ENCODE data around the gene CR1L. TPM values are rescaled to one million over a fixed set of nuclear protein-coding genes. Genes with fewer than 3 reads are reported as not detected.
"Not testable (repeated sequence)": the region's sequence is repeated elsewhere in the genome, so short reads cannot be mapped to it uniquely, and the experiment has no call there.

The CR1L gene
- total RNA-seq, 1 donor from 2014 or later: 0.60 TPM

DNA sequence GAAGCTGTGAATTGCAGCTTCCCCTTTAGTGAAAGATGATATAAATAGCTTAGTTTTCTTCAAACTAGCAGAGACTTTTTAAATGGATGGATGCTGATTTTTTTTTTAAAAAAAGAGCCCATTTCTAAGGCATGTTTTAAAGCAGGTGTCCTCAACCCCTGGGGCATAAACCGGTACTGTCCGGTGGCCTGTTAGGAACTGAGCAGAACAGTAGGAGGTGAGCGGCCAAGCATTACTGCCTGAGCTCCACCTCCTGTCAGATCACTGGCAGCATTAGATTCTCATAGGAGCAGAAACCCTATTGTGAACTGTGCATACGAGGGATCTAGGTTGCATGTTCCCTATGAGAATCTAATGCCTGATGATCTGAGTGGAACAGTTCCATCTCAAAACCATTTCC lies 31.2 kb downstream of the CR1L start:
- DNase-seq (no peak), ATAC-seq (ENCODE audit: low read depth) (no peak)
- H3K4me3 Mint-ChIP-seq: no peak overlapping the region
- POLR2A ChIA-PET: no interaction called here
- intact Hi-C loops (cut with micrococcal nuclease): no loop called here
- CTCF ChIA-PET: interaction anchor here (0.9 kb wide), 1 partner anchor 97 kb away, joined by 4 read pairs; no protein-coding TSS in a partner anchor
- H3K27ac Mint-ChIP-seq: no peak overlapping the region
- TF ChIP-seq, protein P1, sequence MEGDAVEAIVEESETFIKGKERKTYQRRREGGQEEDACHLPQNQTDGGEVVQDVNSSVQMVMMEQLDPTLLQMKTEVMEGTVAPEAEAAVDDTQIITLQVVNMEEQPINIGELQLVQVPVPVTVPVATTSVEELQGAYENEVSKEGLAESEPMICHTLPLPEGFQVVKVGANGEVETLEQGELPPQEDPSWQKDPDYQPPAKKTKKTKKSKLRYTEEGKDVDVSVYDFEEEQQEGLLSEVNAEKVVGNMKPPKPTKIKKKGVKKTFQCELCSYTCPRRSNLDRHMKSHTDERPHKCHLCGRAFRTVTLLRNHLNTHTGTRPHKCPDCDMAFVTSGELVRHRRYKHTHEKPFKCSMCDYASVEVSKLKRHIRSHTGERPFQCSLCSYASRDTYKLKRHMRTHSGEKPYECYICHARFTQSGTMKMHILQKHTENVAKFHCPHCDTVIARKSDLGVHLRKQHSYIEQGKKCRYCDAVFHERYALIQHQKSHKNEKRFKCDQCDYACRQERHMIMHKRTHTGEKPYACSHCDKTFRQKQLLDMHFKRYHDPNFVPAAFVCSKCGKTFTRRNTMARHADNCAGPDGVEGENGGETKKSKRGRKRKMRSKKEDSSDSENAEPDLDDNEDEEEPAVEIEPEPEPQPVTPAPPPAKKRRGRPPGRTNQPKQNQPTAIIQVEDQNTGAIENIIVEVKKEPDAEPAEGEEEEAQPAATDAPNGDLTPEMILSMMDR (IDR thresholded peaks at IDR 0.05): no peak
- H3K4me1 Mint-ChIP-seq: peaks cover 5% of the 10 kb centered on the region
- no peaks in the 10 kb centered on the region for H3K9me3 Mint-ChIP-seq
- no peaks in the 10 kb centered on the region for H3K36me3 Mint-ChIP-seq (ENCODE audit: low read depth)
- peaks cover 8% of the 10 kb centered on the region for H3K27me3 Mint-ChIP-seq

DNA sequence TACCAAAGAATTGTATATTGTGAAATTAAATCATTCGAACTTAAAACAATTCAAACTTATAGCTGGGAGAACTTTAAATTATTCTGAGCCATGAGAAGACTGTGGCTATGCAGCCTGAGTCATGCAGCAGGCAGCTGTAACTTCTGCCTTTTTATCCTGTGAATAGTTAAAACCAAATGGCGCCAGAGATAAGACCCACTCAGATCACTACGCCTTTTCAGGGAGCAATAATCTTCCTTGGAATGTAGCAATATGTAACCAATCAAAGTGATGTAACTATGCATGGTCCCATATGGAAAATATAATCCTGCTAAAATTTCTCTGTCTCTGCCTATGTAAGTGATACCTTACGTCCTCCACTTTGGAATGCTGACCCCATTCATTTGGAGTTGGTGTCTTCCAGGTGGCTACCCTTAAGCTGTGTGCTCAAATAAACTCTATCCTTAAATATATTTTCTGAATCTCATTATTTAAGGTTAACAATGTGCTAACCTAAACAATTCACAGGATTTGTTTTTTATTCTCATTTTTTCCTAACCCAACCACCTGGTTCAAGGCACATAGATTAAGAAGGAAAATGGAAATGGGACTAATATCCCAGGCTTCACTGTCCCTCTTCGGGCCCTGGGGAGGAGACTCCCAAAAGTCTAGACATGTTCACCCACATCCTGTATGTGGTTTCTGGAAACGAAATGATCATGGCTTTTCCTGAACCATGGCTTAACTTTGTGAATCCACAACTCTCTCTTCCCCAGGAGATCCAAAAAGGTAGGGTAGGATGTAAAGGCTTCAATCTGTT lies 35.9 kb downstream of the CR1L start:
- ATAC-seq (ENCODE audit: low read depth); H3K9me3 Mint-ChIP-seq; POLR2A ChIA-PET; H3K4me3 Mint-ChIP-seq; H3K27ac Mint-ChIP-seq; intact Hi-C loops (cut with micrococcal nuclease); H3K4me1 Mint-ChIP-seq; DNase-seq; CTCF ChIA-PET; H3K36me3 Mint-ChIP-seq (ENCODE audit: low read depth); H3K27me3 Mint-ChIP-seq: not testable (repeated sequence)

DNA sequence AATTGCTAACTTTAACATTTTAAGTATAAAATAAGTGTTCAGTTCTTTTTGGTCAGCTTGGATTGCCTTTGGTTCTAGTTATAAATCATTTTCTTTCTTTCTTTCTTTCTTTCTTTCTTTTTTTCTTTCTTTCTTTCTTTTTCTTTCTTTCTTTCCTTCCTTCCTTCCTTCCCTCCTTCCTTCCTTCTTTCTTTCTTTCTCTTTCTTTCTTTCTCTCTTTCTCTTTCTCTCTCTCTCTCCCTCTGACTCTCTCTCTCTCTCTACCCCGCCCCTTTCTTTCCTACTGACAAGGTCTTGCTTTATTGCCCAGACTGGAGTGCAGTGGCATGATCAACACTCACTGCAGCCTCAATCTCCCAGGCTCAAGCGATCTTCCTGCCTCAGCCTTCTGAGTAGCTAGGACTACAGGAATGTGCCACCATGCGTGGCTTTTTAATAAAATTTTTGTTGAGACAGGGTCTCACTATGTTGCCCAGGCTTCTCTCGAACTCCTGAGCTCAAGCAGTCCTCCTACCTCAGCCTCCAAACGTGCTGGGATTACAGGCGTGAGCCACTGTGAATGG lies 38.0 kb downstream of the CR1L start:
- H3K9me3 Mint-ChIP-seq; POLR2A ChIA-PET; DNase-seq; H3K36me3 Mint-ChIP-seq (ENCODE audit: low read depth); H3K27me3 Mint-ChIP-seq; CTCF ChIA-PET; intact Hi-C loops (cut with micrococcal nuclease); H3K4me3 Mint-ChIP-seq; ATAC-seq (ENCODE audit: low read depth); H3K27ac Mint-ChIP-seq; H3K4me1 Mint-ChIP-seq: not testable (repeated sequence)

DNA sequence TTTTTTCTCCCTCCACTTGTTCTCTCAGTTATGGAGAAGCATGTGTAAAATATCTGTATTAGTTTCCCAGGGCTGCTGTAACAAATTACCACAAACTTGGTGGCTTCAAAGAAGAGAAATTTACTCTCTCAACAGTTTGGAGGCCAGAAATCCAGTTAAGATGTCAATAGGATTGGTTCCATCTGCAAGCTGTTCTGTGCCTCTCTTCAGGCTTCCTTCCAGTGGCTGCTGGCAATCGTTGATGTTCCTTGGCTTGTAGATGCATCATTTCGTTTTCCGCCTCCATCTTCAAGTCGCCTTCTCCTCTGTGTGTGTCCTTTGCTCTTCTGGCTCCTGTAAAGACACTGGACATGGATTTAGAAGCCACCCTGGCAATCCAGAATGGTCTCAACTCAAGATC lies 45.6 kb downstream of the CR1L start:
- not testable (repeated sequence) for H3K27me3 Mint-ChIP-seq; ATAC-seq (ENCODE audit: low read depth)

DNA sequence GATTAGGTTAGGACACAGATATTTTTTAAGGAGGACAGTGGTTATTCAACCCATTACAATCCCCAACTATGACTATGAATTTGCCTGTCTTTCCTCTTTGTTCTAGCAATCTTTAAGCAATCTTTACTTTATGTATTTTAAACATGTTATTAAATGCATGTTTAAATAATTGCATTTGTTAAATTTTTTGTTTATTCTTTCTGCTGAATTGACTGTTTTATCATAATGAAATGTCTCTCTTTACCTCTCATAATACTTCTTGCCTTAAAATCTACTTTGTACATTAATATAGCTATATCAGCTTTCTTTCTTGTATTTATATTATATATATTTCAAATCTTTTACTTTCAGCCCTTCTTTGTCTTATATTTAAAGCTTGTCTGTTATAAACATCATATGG lies 46.1 kb downstream of the CR1L start:
- H3K4me1 Mint-ChIP-seq: no peaks in the 10 kb centered on the region
- peaks cover 10% of the 10 kb centered on the region for H3K27me3 Mint-ChIP-seq
- no peaks in the 10 kb centered on the region for H3K9me3 Mint-ChIP-seq
- no peak for DNase-seq
- TF ChIP-seq, protein P1 (IDR thresholded peaks at IDR 0.05): no peak
- POLR2A ChIA-PET: no interaction called here
- ATAC-seq (ENCODE audit: low read depth): no peak
- CTCF ChIA-PET: no interaction called here
- intact Hi-C loops (cut with micrococcal nuclease): no loop called here
- H3K4me3 Mint-ChIP-seq: no peak overlapping the region
- no peaks in the 10 kb centered on the region for H3K36me3 Mint-ChIP-seq (ENCODE audit: low read depth)
- H3K27ac Mint-ChIP-seq: no peak overlapping the region

More for the DNA sequence above, 45.6 kb downstream of the CR1L start:
- H3K27ac Mint-ChIP-seq; H3K4me3 Mint-ChIP-seq; POLR2A ChIA-PET; DNase-seq; H3K9me3 Mint-ChIP-seq; intact Hi-C loops (cut with micrococcal nuclease); H3K36me3 Mint-ChIP-seq (ENCODE audit: low read depth); CTCF ChIA-PET; H3K4me1 Mint-ChIP-seq: not testable (repeated sequence)

DNA sequence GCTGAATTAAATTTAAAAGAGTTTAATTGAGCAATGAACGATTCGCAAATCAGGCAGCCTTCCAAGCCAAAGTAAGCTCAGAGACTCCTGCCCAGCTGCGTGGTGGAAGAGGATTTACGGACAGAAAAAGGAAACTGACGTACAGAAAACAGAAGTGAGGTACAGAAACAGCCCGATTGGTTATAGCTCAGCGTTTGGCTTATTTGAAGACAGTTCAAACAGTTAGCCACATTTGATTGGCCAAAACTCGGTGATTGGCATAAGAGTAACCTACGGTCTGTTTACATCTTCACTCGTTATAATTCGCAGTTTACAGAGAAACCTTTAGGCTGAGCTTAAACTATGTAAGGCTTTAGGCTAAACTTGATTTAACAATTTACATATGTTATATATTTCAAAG lies 46.9 kb downstream of the CR1L start:
- H3K4me3 Mint-ChIP-seq: no peak overlapping the region
- no peak overlapping the region for H3K27ac Mint-ChIP-seq
- no peaks in the 10 kb centered on the region for H3K4me1 Mint-ChIP-seq
- peaks cover 10% of the 10 kb centered on the region for H3K27me3 Mint-ChIP-seq
- intact Hi-C loops (cut with micrococcal nuclease): no loop called here
- CTCF ChIA-PET: no interaction called here
- DNase-seq (no peak), ATAC-seq (ENCODE audit: low read depth) (no peak)
- H3K36me3 Mint-ChIP-seq (ENCODE audit: low read depth): no peaks in the 10 kb centered on the region
- TF ChIP-seq, protein P1 (IDR thresholded peaks at IDR 0.05): no peak
- H3K9me3 Mint-ChIP-seq: no peaks in the 10 kb centered on the region
- POLR2A ChIA-PET: no interaction called here

DNA sequence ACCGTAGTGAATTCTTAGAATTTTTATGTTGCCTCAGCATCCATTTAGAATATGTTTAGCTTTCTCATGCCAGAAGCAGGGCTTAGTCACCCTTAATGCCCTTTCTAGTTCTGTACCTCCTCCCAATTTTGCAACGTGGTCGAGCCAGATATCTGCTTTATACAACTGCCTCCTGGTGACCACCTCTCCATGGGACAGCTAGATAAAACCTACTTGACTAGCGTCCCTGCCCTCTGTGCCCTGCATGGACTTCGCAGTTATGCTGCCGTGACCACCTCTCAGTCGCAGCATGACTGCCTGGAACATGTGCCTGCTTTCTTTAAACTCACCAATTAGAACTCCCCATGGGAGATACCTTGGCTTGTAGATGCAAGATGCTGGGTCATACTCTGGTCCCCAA lies 47.4 kb downstream of the CR1L start:
- intact Hi-C loops (cut with micrococcal nuclease); H3K27ac Mint-ChIP-seq; ATAC-seq (ENCODE audit: low read depth); H3K4me3 Mint-ChIP-seq; H3K27me3 Mint-ChIP-seq; H3K9me3 Mint-ChIP-seq; H3K36me3 Mint-ChIP-seq (ENCODE audit: low read depth); POLR2A ChIA-PET; DNase-seq; CTCF ChIA-PET; H3K4me1 Mint-ChIP-seq: not testable (repeated sequence)

Measured in activated B cell treated with CpG ODN at 0.5 μM for 24 hours (primary cell).